HPDE6-E6E7 (cell line): ENCODE measurements around the gene GSG1.
A peak's percentile ranks its signal among the peaks of the same experiment; 100 is the strongest.
"Not testable (repeated sequence)": the region's sequence is repeated elsewhere in the genome, so short reads cannot be mapped to it uniquely, and the experiment has no call there.

Source experiments
- DNase-seq: peaks from one replicate; pipeline ENCODE4 v3.0.0; 2011; ENCODE audit warnings: missing footprints; ENCODE audit errors: extremely low spot score

GSG1 gene

GRCh38 chr12:13062669-13063068 is 40.8 kb downstream of the GSG1 start:
- DNase-seq = no peak

- DNase-seq = no peak
Measured at GRCh38 chr12:13061377-13061776, 42.1 kb downstream of the GSG1 start.

DNA sequence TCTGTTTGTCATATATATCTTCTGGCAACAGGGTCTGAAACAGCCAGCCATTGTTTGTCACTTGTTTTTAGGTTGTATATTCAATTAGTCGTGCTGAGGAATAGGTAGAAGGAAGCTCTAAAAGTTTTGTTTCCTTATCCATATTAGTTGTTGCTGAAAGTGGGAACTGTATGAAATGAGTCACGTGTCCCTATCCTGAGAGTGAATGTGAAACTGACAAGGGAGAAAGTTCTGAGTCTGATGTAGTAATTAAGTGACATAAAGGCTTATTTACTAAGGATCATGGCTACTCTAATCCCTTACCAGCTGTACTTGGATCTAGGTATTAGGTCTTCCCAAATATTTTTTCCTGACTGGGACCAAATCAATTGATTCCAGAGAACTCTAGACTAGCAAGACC is 42.9 kb downstream of the GSG1 start:
- DNase-seq = no peak

DNA sequence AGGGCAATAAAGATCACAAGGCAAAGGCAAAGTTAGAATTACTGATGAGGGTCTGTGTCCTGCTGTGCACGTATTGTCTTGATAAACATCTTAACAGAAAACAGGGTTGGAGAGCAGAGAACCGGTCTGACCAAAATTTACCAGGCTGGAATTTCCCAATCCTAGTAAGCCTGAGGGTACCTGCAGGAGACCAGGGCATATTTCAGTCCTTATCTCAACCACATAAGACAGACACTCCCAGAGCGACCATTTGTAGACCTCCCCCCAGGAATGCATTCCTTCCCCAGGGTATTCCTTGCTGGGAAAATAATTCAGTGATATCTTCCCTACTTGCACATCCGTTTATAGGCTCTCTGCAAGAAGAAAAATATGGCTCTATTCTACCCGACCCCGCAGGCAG is 49.9 kb downstream of the GSG1 start:
- not testable (repeated sequence) for DNase-seq

GRCh38 chr12:13052421-13052820 is 51.0 kb downstream of the GSG1 start:
- no peak for DNase-seq

DNA sequence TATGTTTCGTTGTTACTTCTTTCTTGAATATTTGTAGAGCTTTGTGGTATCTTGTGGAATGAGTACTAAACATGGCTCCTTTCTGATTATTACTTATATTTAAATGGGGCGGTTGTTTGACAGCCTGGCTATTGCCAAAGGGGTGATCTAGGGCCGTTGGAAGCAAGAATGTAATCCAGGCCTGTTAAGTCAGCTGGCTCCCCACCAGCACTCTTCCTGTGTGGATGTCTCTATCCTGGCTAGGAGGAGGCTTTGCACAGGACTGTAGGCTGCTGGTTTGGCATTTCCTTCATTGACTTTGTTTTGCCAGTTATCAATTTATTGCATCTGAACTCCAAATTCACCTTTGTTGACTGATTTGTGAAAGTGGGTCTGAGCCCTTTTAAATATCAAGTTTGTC is 53.7 kb downstream of the GSG1 start:
- no peak for DNase-seq

DNA sequence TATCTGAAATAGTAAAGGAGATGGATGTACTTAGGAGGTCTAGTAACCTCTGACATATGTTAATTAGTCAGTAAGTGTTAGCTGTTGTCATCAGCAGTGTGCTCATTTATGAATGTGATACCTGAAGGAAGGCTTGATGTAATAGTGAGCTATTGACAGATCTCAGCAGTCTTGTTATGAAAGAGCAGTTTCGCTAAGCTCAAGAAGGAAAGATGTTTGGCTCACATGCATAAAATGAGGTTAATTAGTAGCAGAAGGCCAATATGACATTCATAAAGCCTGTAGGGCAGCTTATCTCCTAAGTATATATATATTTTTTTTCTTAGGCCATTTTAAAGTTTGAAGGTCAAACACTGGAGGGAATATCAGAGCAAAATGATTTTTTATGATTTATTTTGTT is 56.5 kb downstream of the GSG1 start:
- no peak for DNase-seq

DNA sequence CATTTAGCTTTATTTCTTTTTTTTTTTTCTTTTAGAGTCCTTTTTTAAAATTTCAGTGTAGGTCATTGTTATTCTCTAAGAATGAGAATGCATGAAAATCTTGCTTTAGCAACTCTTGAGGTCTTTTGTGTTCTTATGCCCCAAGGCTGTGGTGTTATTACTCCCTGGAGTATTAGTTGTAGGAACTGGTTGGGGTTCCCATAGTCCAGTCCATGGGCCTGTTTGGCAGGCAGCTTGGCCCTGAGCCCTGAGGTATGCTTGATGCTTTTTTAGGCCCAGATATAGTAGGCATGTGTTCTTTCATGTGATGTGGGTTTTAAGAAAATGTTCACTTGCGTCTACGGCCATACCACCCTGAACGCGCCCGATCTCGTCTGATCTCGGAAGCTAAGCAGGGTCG is 57.7 kb downstream of the GSG1 start:
- DNase-seq = no peak

DNA sequence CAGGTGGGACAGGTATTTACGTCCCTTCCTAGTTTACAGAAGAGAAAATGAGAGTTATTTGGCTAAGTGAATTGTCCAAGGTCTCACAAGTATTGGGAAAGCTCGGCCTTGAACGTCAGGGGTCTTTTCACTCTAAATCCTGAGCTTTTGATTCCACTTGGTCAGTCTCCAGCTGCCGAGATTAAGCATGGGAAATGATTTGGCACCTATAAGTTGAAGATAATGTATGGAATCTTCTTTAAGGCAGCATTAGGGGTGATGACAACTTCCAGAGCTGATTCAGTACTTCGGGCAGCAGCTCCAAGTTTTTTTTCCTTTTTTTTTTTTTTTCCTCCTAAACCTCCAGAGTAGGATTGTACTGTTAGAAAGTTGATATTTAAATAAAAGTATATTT is 58.6 kb downstream of the GSG1 start:
- DNase-seq = no peak

DNA sequence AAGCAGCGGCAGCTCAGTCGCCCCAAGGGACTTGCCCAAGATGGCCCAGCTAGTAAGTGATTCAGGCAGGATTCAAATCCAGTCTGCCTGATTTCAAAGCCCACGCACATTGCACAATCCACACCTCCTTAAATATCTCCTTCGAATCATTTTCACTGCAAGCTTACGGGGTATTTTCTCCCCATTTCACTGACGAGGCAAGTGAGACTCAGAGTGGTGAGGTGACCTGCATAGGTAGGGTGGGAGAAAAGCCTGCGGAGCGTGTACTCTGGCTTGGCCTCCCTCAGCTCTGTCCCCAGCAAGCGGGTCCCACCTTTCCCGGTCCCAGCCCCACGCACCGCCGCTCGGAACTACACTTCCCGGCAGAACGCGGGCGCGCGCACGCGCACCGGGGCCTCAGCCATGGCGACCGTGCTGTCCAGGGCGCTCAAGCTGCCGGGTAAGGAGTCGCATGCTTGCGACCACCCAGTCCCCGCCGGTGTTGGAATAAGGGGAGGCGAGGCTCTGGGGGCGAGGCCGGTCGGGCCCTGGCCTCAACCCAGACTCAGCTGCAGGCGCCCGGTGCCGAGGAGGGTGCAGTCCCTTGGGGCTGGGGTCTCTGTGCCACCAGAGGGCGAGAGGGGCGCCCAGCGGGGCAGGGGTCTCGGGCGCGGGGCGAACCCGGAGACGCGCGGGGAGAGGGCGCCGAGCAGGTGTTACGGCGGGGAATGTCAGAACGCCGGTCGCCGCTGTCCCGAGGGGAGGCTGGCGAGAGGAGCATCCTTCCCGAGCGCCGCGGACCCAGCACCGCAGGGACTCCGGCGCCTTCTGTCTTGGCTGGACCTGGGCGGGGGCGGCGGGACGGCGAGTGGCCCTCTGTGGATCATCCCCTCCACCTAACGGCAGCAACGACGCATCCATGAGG is 59.2 kb downstream of the GSG1 start, which contains the start of gene FAM234B:
TSS of gene FAM234B (plus strand) at position 380 of the 904 bp plus-strand sequence. CDS start at position 403, 23 bp downstream.
- DNase-seq = peak; percentile 77

GRCh38 chr12:13042666-13043230 is 60.7 kb downstream of the GSG1 start:
- no peak for DNase-seq

DNA sequence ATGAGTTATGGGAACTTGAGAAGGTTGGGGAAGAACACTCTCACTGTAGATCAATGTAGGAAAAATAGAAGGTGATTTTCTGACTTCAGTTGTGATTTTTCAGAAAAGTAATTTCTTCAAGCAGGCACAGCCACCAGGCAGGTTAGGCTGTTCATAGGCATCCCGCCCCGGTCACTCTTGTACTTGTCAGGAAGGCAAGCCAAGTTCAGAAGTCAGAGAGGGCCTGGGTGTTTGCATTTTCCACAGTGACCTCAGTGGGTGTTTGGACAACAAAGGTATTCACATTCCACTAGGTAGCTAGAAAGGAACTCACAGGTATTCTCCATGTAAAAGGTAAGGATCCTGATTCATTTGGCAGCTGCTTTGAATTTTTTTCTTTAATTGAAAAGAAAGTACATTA is 62.2 kb downstream of the GSG1 start:
- no peak for DNase-seq

DNA sequence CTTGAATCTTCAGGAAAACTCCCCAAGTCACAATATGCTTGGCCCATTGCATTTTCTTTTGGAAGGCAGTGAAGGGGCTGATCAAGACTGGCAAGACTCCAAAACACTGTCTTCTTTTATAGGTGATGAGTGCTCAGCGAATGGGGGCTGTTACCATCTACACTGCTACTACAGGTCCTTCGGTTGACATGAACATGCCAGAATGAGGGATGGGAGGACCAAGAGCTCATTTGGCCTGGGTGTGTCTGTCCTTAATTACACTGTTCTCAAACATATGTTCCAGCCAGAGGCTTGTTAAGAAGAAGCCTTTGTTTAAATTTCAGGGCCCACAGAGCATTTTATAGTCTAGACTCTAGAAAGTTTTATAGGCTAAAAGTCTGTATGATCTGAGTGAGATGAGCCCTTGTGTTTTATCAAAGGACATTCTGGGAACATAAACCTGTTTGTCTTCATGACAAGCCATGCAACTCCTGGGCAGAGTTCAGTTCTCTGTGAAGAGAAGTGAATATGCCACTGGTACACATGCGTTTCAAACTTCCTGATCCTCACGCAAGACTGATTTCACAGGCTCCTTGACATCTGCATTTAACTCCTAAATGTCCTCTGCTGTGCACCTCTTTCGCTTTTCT is 64.0 kb downstream of the GSG1 start:
- DNase-seq = no peak

- DNase-seq = no peak
Measured at GRCh38 chr12:13038491-13039161, 64.8 kb downstream of the GSG1 start.

DNA sequence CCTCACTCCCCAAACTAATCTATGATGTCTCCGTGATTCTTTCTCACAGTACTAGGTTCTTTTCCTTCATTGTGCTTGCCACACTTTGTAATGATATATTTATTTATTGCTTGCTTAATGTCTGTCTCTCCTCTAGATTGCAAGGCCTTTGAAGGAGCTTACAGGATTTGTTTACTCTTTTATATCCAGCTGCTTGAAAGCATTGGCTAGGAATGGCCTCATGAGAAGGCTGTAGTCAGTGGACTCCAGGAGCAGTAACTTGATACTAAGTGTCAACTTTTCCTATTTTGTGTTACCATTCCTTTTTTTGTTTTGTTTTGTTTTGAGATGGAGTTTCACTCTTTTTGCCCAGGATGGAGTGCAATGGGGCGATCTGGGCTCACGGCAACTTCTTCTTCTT is 66.6 kb downstream of the GSG1 start:
- DNase-seq = no peak

DNA sequence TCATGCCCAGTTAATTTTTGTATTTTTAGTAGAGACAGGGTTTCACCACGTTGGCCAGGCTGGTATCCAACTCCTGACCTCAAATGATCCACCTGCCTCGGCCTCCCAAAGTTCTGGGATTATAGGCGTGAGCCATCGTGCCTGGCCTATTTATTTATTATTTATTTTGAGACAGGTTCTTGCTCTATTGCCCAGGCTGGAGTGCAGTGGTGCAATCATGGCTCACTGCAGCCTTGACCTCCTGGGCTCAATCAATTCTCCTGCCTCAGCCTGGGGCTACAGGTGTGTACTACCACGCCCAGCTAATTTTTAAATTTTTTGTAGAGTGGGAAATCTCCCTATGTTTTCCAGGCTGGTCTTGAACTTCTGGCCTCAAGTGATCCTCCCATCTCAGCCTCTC is 68.1 kb downstream of the GSG1 start:
- DNase-seq = not testable (repeated sequence)
